HFFc6 (cell line): ENCODE results near the gene COL4A1. TPM values are rescaled to one million over a fixed set of nuclear protein-coding genes. Genes with fewer than 3 reads are reported as not detected.

Source experiments
- DNase-seq: peaks from one replicate; pipeline ENCODE4 v3.0.0-alpha.2; 2018
- H3K27ac Mint-ChIP-seq: 2 replicates; pipeline ENCODE4 v1.8.0; 2020; ENCODE audit warnings: mild to moderate bottlenecking, mixed read lengths
- H3K27me3 Mint-ChIP-seq: 2 replicates; pipeline ENCODE4 v1.8.0; 2021; ENCODE audit warnings: mild to moderate bottlenecking, moderate library complexity, mixed read lengths; ENCODE audit not compliant: insufficient read depth
- H3K36me3 Mint-ChIP-seq: 2 replicates; pipeline ENCODE4 v1.8.0; 2021; ENCODE audit warnings: low read depth, mixed read lengths
- H3K4me1 Mint-ChIP-seq: 2 replicates; pipeline ENCODE4 v1.8.0; 2020; ENCODE audit warnings: low read depth, mixed read lengths
- H3K4me3 Mint-ChIP-seq: 2 replicates; pipeline ENCODE4 v1.8.0; 2020; ENCODE audit warnings: mild to moderate bottlenecking, moderate library complexity, mixed read lengths
- H3K9me3 Mint-ChIP-seq: 2 replicates; pipeline ENCODE4 v1.8.0; 2020; ENCODE audit warnings: mild to moderate bottlenecking, mixed read lengths
- CTCF ChIP-seq: fragments of 200-600 bp; sonication (generic); IDR thresholded peaks from 2 replicates; pipeline ENCODE4 v1.5.0; 2021; ENCODE audit warnings: antibody characterized with exemption, mild to moderate bottlenecking
- total RNA-seq, 6 experiments: library from RNA; stranded (reverse); fragmentation: NEBNext Ultra II Directional; extraction: Animal tissue kit (Norgen Biotek cat#: 25700); gene quantifications; 2 replicates in 1 of 6; 3 replicates in 5 of 6; pipeline ENCODE4 v1.2.3, GENCODE V29; 2021

The COL4A1 gene
- total RNA-seq, 6 experiments from 2014 or later, result 137 to 328 (median 148) TPM

DNA sequence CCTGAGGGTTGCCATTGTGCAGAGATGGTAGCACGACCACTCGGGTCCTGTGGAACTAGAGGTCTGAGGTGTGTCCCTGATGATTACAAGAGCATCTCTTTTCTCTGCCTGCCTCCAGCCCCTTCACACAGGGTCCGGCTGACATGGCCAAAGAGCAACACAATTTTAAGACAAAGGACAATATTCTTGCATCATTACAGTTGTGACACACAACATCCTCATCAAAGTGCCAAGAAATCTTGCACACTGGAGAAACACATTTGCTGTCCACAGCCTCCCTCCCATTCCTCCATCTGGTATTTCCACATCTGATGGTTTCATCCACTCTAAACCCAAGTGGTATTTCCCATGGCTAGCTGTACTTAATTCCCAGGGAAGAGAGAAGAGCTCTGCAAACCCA is 12.8 kb downstream of the COL4A1 start:
- Mint-ChIP-seq H3K27me3 (no peaks in the 10 kb centered on the region; the same call in 1 of the 2 replicates), H3K27ac (no peak overlapping the region), H3K4me1 (peaks cover 6% of the 10 kb centered on the region), H3K4me3 (no peak overlapping the region), H3K36me3 (peaks cover 19% of the 10 kb centered on the region; the same call in 1 of the 2 replicates), H3K9me3 (no peaks in the 10 kb centered on the region)
- DNase-seq, result no peak
- TF ChIP-seq CTCF, result no peak

DNA sequence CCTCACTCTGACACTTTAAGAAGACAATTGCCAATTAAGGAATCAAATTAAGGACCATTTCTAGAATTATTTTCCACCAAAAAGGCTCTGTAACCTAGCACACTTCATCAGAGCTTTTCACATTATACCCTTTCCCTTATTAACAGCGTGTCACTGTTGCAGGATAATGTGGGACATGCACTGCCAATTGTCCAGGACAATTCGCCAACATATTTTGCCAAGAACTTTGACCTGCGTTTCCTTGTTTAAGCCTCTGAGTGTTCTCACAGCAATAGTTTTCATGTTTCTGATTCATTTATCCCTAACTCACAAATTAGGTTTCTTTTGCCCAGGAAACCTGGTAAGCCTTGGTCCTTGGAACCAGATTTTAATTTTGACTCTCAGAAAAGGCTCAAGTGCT is 13.3 kb downstream of the COL4A1 start:
- peaks cover 6% of the 10 kb centered on the region for H3K4me1 Mint-ChIP-seq
- H3K27ac Mint-ChIP-seq, result no peak overlapping the region
- no peak overlapping the region for H3K4me3 Mint-ChIP-seq
- H3K36me3 Mint-ChIP-seq, result peaks cover 19% of the 10 kb centered on the region; the same call in 1 of the 2 replicates
- no peaks in the 10 kb centered on the region for H3K9me3 Mint-ChIP-seq
- H3K27me3 Mint-ChIP-seq, result no peaks in the 10 kb centered on the region; the same call in 1 of the 2 replicates
- TF ChIP-seq CTCF, result no peak
- DNase-seq, result no peak

DNA sequence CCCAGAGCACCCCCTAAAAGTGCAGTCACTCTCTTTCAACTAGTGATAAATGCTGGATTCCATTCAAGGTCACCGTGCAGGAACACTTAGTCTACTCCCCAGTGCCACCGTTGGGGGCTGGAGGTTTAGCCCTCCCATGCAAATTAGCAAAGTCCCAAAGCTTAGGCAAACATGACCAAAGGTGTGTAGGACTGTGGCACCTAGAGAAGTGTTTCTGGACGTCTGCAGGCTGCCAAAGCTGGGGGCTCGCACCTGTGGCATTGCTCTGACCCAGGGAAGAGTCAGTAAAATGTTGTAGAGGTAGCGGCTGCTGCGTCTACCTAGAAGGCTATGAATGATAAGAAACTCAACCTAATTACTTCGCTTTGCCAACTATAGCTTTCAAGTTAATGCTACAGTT is 13.9 kb downstream of the COL4A1 start:
- no peak for TF ChIP-seq CTCF
- Mint-ChIP-seq H3K4me3 (no peak overlapping the region), H3K36me3 (peaks cover 19% of the 10 kb centered on the region; the same call in 1 of the 2 replicates), H3K9me3 (no peaks in the 10 kb centered on the region), H3K27ac (no peak overlapping the region), H3K4me1 (peaks cover 6% of the 10 kb centered on the region), H3K27me3 (no peaks in the 10 kb centered on the region; the same call in 1 of the 2 replicates)
- DNase-seq, result no peak

DNA sequence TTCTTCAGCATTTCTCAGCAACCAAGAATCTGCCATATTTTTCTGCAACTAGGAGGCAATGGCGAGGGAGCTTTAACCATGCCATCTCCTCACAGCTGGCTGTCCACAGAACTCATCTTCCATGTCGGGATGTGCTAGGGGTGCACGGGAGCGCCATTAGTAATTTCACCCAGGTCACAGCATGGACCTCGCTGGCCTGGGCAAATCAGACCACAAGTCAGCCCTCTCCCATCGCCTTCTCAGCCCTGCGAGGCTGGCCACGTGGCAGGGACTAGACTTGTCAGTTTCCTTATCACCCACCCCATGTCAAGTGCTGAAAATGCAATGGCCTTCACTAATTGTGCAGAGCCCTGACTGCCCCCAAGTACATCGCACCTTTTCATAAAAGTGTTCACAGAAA is 15.7 kb downstream of the COL4A1 start:
- TF ChIP-seq CTCF, result no peak
- DNase-seq, result no peak
- Mint-ChIP-seq H3K9me3 (no peaks in the 10 kb centered on the region), H3K36me3 (peaks cover 28% of the 10 kb centered on the region), H3K27ac (peak overlapping the region; percentile 56; the same call in 1 of the 2 replicates), H3K4me3 (no peak overlapping the region; the same call in 1 of the 2 replicates), H3K4me1 (peaks cover 20% of the 10 kb centered on the region), H3K27me3 (no peaks in the 10 kb centered on the region; the same call in 1 of the 2 replicates)

- Mint-ChIP-seq H3K9me3 (no peaks in the 10 kb centered on the region), H3K27ac (peak overlapping the region; percentile 56; the same call in 1 of the 2 replicates), H3K27me3 (no peaks in the 10 kb centered on the region; the same call in 1 of the 2 replicates), H3K4me3 (no peak overlapping the region), H3K4me1 (peaks cover 24% of the 10 kb centered on the region), H3K36me3 (peaks cover 31% of the 10 kb centered on the region)
- no peak for TF ChIP-seq CTCF
- no peak for DNase-seq
Measured at GRCh38 chr13:110290826-110291225, 16.1 kb downstream of the COL4A1 start.
